HG02884 (cell line): Measurements from ENCODE around the gene MAMDC4.
"Not testable (repeated sequence)": the region's sequence is repeated elsewhere in the genome, so short reads cannot be mapped to it uniquely, and the experiment has no call there.

ENCODE experiments used
- ATAC-seq: cut with Tn5 transposase; IDR thresholded peaks from one replicate; pipeline ENCODE4 v1.9.1; 2021; ENCODE audit warnings: mild to moderate bottlenecking, moderate library complexity; ENCODE audit not compliant: unreplicated experiment

Gene MAMDC4

GRCh38 chr9:136824496-136825225 lies 27.5 kb upstream of the MAMDC4 start:
- ATAC-seq, result no peak

- no peak for ATAC-seq
These were observed 26.6 kb upstream of the MAMDC4 start for GRCh38 chr9:136825295-136826187.

GRCh38 chr9:136826188-136826541 lies 26.0 kb upstream of the MAMDC4 start:
- ATAC-seq, result no peak

GRCh38 chr9:136826703-136827582 lies 25.2 kb upstream of the MAMDC4 start:
- ATAC-seq, result no peak

- ATAC-seq, result no peak
These were observed 24.2 kb upstream of the MAMDC4 start for GRCh38 chr9:136827794-136828473.

- no peak for ATAC-seq
These were observed 23.5 kb upstream of the MAMDC4 start for GRCh38 chr9:136828474-136829140.

GRCh38 chr9:136829412-136829811 lies 22.7 kb upstream of the MAMDC4 start:
- ATAC-seq, result no peak

GRCh38 chr9:136829981-136830885 lies 21.9 kb upstream of the MAMDC4 start:
- ATAC-seq, result no peak

- no peak for ATAC-seq
These were observed 21.0 kb upstream of the MAMDC4 start for GRCh38 chr9:136831002-136831719.

GRCh38 chr9:136831720-136832104 lies 20.4 kb upstream of the MAMDC4 start:
- no peak for ATAC-seq

- ATAC-seq, result no peak
These were observed 19.6 kb upstream of the MAMDC4 start for GRCh38 chr9:136832581-136832980.

- not testable (repeated sequence) for ATAC-seq
These were observed 18.6 kb upstream of the MAMDC4 start for GRCh38 chr9:136833381-136834048.

GRCh38 chr9:136835162-136835931 lies 16.8 kb upstream of the MAMDC4 start:
- no peak for ATAC-seq

- no peak for ATAC-seq
These were observed 15.9 kb upstream of the MAMDC4 start for GRCh38 chr9:136835932-136836904.

GRCh38 chr9:136837146-136837855 lies 14.8 kb upstream of the MAMDC4 start:
- ATAC-seq, result no peak
